ENCODE measurements around the gene AOAH. TPM values are rescaled to one million over a fixed set of nuclear protein-coding genes. Genes with fewer than 3 reads are reported as not detected.

The AOAH gene
- total and polyA plus RNA-seq, 2 of the 4 experiments (the other 2 are of a cell fraction), result not detected

DNA sequence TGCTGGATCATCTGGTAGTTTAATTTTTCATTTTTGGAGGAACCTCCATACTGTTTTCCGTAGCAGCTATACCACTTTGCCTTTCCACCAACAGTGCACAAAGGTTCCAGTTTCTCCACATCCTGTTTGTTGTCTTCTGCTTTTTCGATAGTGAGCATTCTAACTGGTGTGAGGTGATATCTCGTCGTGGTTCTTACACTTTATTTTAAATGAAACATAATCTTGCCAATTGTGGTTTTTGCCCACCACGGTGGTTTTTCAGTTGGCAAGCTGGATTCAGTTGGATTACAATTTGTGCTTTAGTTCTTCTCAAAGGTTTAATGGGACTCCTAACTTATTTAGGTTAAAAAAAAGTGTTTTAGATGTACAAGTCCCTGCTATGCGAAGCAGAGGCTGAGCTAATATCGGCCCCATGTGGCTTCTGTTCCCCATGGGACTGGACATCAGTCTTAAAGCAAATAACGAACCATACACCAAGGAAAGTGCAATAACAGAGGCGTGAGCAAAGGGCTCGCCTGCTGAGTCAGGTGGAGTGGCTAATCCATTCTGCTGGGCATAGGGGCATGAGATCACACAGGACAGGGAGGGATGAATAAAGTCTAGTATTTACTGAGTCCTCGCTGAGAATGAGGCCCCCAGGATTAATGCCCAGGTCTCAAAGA lies 153.6 kb downstream of the AOAH start:
- H3K9ac ChIP-seq (ENCODE audit: low read depth, low read length), result no peak overlapping the region
- H3K79me1 ChIP-seq (ENCODE audit: low read depth in 1 of 2, low read length in 2 of 2), result no peaks in the 10 kb centered on the region
- H3K56ac ChIP-seq (ENCODE audit: extremely low read depth, insufficient read depth, low read length), result no peak overlapping the region
- TF ChIP-seq, protein P1, sequence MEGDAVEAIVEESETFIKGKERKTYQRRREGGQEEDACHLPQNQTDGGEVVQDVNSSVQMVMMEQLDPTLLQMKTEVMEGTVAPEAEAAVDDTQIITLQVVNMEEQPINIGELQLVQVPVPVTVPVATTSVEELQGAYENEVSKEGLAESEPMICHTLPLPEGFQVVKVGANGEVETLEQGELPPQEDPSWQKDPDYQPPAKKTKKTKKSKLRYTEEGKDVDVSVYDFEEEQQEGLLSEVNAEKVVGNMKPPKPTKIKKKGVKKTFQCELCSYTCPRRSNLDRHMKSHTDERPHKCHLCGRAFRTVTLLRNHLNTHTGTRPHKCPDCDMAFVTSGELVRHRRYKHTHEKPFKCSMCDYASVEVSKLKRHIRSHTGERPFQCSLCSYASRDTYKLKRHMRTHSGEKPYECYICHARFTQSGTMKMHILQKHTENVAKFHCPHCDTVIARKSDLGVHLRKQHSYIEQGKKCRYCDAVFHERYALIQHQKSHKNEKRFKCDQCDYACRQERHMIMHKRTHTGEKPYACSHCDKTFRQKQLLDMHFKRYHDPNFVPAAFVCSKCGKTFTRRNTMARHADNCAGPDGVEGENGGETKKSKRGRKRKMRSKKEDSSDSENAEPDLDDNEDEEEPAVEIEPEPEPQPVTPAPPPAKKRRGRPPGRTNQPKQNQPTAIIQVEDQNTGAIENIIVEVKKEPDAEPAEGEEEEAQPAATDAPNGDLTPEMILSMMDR (conservative IDR thresholded peaks at IDR 0.05; ENCODE audit: low read depth, low read length), result no peak
- TF ChIP-seq SMC3 (IDR thresholded peaks at IDR 0.05; ENCODE audit: low read depth, low read length) (no peak), MAFK (IDR thresholded peaks at IDR 0.05; ENCODE audit: low read depth, low read length) (no peak), RFX5 (IDR thresholded peaks at IDR 0.05; ENCODE audit: low read depth, low read length) (no peak)
- H2BK20ac ChIP-seq (ENCODE audit: low read depth, low read length), result no peak overlapping the region
- H4K8ac ChIP-seq (ENCODE audit: low read depth in 2 of 2, low read length in 2 of 2), result no peak overlapping the region
- WGBS, 2 experiments (ENCODE audit: extremely low coverage in 2 of 2, insufficient read length in 1 of 2), result 44% methylated on average over 2 of the region's 11 CpGs; no CpG with 5 or more reads in 1 of the 2 experiments
- no peak overlapping the region for H2BK15ac ChIP-seq (ENCODE audit: low read depth, low read length)
- DNase-seq (no peak), ATAC-seq (ENCODE audit: low read depth) (no peak)
- H3K27ac ChIP-seq (ENCODE audit: insufficient read depth, low read length), result no peak overlapping the region
- no peak overlapping the region for H3K4me3 ChIP-seq (ENCODE audit: insufficient read depth, low read depth, low read length)
- dilution Hi-C loops (cut with HindIII; ENCODE audit: low sequenced_read_pairs, unreplicated experiment) (no loop called here), in situ Hi-C loops (cut with MboI; ENCODE audit: low sequenced_read_pairs) (no loop called here), intact Hi-C loops (cut with micrococcal nuclease) (no loop called here)
- no peak overlapping the region for H2BK120ac ChIP-seq (ENCODE audit: low read depth, low read length)
- no peak overlapping the region for H4K91ac ChIP-seq (ENCODE audit: insufficient read depth, low read depth, low read length)
- H2AK9ac ChIP-seq (replicated peaks; ENCODE audit: low read depth, low read length, poor library complexity), result no peak overlapping the region
- no peaks in the 10 kb centered on the region for H4K20me1 ChIP-seq (ENCODE audit: insufficient read depth, low read length)
- no peak overlapping the region for H3K4ac ChIP-seq (ENCODE audit: low read depth, low read length)
- H3K14ac ChIP-seq (replicated peaks; ENCODE audit: low read depth, low read length), result no peak overlapping the region
- no peak overlapping the region for H3K4me2 ChIP-seq (ENCODE audit: low read depth, low read length)
- H3K36me3 ChIP-seq (ENCODE audit: control insufficient read depth, insufficient read depth, low read length), result no peaks in the 10 kb centered on the region
- POLR2A ChIA-PET (ENCODE audit: unreplicated experiment), result no interaction called here
- H2BK5ac ChIP-seq (ENCODE audit: low read depth, low read length, poor library complexity, severe bottlenecking), result no peak overlapping the region
- no peak overlapping the region for H2AK5ac ChIP-seq (ENCODE audit: low read depth, low read length)
- no peaks in the 10 kb centered on the region for H3K9me1 ChIP-seq (ENCODE audit: insufficient read depth, low read length)
- no peaks in the 10 kb centered on the region for H3K4me1 ChIP-seq (ENCODE audit: control insufficient read depth, insufficient read depth, low read length)
- no peak overlapping the region for H2AFZ ChIP-seq (replicated peaks; ENCODE audit: low read length, poor library complexity)
- no peak overlapping the region for H3K23ac ChIP-seq (ENCODE audit: low read depth, low read length)
- no peaks in the 10 kb centered on the region for H3K9me3 ChIP-seq (ENCODE audit: control insufficient read depth, insufficient read depth, low read length)
- H3K18ac ChIP-seq (ENCODE audit: low read depth, low read length), result no peak overlapping the region
- H4K5ac ChIP-seq (ENCODE audit: low read depth, low read length), result no peak overlapping the region
- CTCF ChIA-PET, result no interaction called here
- BruUV-seq (replicated peaks), result no TSS peak
- H3K27me3 ChIP-seq (ENCODE audit: control insufficient read depth, insufficient read depth, low read length), result peaks cover 3% of the 10 kb centered on the region; the same call in 1 of the 2 replicates

Data from IMR-90 (cell line).